ENCODE data around the gene PCBP1. TPM values are rescaled to one million over a fixed set of nuclear protein-coding genes. Genes with fewer than 3 reads are reported as not detected.

The PCBP1 gene
- total and polyA plus RNA-seq, 4 donors: 134 to 453 (median 297) TPM

- Histone ChIP-seq H3K27ac (ENCODE audit: low read depth in 1 of 2, low read length in 1 of 2) (peak overlapping the region in 1 of 2 donors; percentile 20), H3K27me3 (ENCODE audit: control insufficient read depth in 3 of 3, insufficient read depth in 3 of 3, low read length in 2 of 3) (no peaks in the 10 kb centered on the region), H3K36me3 (ENCODE audit: control insufficient read depth in 4 of 4, insufficient read depth in 4 of 4, low read length in 4 of 4) (no peaks in the 10 kb centered on the region), H3K4me1 (ENCODE audit: control insufficient read depth in 5 of 5, insufficient read depth in 5 of 5, low read length in 5 of 5) (peaks cover 0 to 12% (median 2%) of the 10 kb centered on the region in 5 donors), H3K9ac (ENCODE audit: insufficient read depth in 1 of 2, low read length in 2 of 2) (no peak overlapping the region), H3K9me3 (ENCODE audit: control insufficient read depth in 4 of 4, insufficient read depth in 3 of 4, low read length in 3 of 4) (no peaks in the 10 kb centered on the region), H3K4me3 (no peak overlapping the region)
- 89 to 94% methylated on average over 7 of the region's 7 CpGs for WGBS, 2 donors
- no peak for TF ChIP-seq CTCF (IDR thresholded peaks at IDR 0.05; ENCODE audit: control extremely low read depth, extremely low read depth)
- no peak for DNase-seq
- ATAC-seq (ENCODE audit: insufficient read depth, low FRiP score): no peak
Observed at GRCh38 chr2:70111752-70112591, 24.7 kb downstream of the PCBP1 start.

GRCh38 chr2:70113359-70114070 is 26.2 kb downstream of the PCBP1 start:
- H3K27ac ChIP-seq (ENCODE audit: low read depth in 1 of 2, low read length in 1 of 2): no peak overlapping the region
- H3K4me3 ChIP-seq: no peak overlapping the region
- TF ChIP-seq CTCF (IDR thresholded peaks at IDR 0.05; ENCODE audit: control extremely low read depth, extremely low read depth): no peak
- H3K9me3 ChIP-seq (ENCODE audit: control insufficient read depth in 4 of 4, insufficient read depth in 3 of 4, low read length in 3 of 4): no peaks in the 10 kb centered on the region
- no peak overlapping the region for H3K9ac ChIP-seq (ENCODE audit: insufficient read depth in 1 of 2, low read length in 2 of 2)
- H3K27me3 ChIP-seq (ENCODE audit: control insufficient read depth in 3 of 3, insufficient read depth in 3 of 3, low read length in 2 of 3): no peaks in the 10 kb centered on the region
- no peaks in the 10 kb centered on the region for H3K36me3 ChIP-seq (ENCODE audit: control insufficient read depth in 4 of 4, insufficient read depth in 4 of 4, low read length in 4 of 4)
- 87 to 91% methylated on average over 4 of the region's 4 CpGs for WGBS, 2 donors
- peaks cover 0 to 7% (median 2%) of the 10 kb centered on the region in 5 donors for H3K4me1 ChIP-seq (ENCODE audit: control insufficient read depth in 5 of 5, insufficient read depth in 5 of 5, low read length in 5 of 5)
- DNase-seq (no peak), ATAC-seq (ENCODE audit: insufficient read depth, low FRiP score) (no peak)

GRCh38 chr2:70115646-70116442 is 28.6 kb downstream of the PCBP1 start:
- H3K4me3 ChIP-seq: no peak overlapping the region
- H3K9me3 ChIP-seq (ENCODE audit: control insufficient read depth in 4 of 4, insufficient read depth in 3 of 4, low read length in 3 of 4): no peaks in the 10 kb centered on the region
- 58 to 64% methylated on average over 8 of the region's 8 CpGs for WGBS, 2 donors
- H3K36me3 ChIP-seq (ENCODE audit: control insufficient read depth in 4 of 4, insufficient read depth in 4 of 4, low read length in 4 of 4): no peaks in the 10 kb centered on the region
- H3K27ac ChIP-seq (ENCODE audit: low read depth in 1 of 2, low read length in 1 of 2): peak overlapping the region; percentile 61 to 66
- ATAC-seq (ENCODE audit: insufficient read depth, low FRiP score) (no peak), DNase-seq (no peak)
- peaks cover 0 to 4% (median 0%) of the 10 kb centered on the region in 5 donors for H3K4me1 ChIP-seq (ENCODE audit: control insufficient read depth in 5 of 5, insufficient read depth in 5 of 5, low read length in 5 of 5)
- H3K27me3 ChIP-seq (ENCODE audit: control insufficient read depth in 3 of 3, insufficient read depth in 3 of 3, low read length in 2 of 3): no peaks in the 10 kb centered on the region
- no peak for TF ChIP-seq CTCF (IDR thresholded peaks at IDR 0.05; ENCODE audit: control extremely low read depth, extremely low read depth)
- H3K9ac ChIP-seq (ENCODE audit: insufficient read depth in 1 of 2, low read length in 2 of 2): no peak overlapping the region
